EH (cell line): ENCODE data around the gene TTC9.
A peak's percentile ranks its signal among the peaks of the same experiment; 100 is the strongest.

Experiments
- DNase-seq: peaks from one replicate; pipeline ENCODE4 v3.0.0-alpha.2; 2015; ENCODE audit warnings: low read depth

TTC9 gene

GRCh38 chr14:70641548-70642302 is at the start of gene TTC9:
TTC9 (plus strand) TSS chr14:70641916; CDS start chr14:70642130, 214 bp downstream.
- DNase-seq: no peak

- DNase-seq: no peak
Measured at GRCh38 chr14:70594461-70594860, 47.3 kb upstream of the TTC9 start.

- DNase-seq: no peak
Measured at GRCh38 chr14:70595443-70596185, 46.1 kb upstream of the TTC9 start.

DNA sequence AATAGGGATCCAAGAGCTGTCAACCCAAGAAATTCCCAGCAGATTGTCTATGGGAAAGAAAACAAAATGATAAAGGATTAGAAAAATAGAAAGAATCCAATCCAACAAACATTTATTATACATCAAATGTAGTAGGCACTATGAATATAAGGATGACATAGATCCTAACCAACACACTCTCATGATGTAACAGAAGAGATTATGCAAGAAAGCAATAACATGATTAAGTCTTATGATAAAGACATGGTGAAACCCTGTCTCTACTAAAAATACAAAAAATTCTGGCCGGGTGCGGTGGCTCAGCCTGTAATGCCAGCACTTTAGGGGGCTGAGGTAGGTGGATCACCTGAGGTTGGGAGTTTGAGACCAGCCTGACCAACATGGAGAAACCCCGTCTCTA is 44.0 kb upstream of the TTC9 start:
- DNase-seq: no peak

DNA sequence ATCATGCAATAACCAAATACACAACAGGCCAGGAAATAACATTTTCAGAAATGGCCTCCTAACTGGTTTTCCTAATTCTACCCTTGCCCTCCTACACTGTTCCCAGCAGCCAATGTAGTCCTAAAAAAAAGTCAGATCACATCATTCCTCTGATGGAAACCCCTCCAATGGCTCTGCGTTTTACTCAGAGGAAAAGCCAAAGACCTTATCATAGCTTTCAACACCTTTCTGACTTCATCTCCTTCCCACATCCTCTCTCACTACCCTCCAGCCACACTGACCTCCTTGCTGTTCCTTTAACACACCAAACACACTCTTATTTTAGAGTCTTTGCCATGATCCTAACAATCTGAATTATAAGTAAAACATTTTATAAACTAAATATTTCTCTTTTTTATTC is 42.4 kb upstream of the TTC9 start:
- DNase-seq: no peak

GRCh38 chr14:70600382-70601157 is 41.1 kb upstream of the TTC9 start, which contains the start of gene MED6:
MED6 (minus strand) TSS chr14:70600655; CDS start chr14:70600637, 18 bp downstream.
- DNase-seq: peak; percentile 93

- peak; percentile 58 for DNase-seq
Measured at GRCh38 chr14:70601162-70601561, 40.6 kb upstream of the TTC9 start.

GRCh38 chr14:70602254-70602653 is 39.5 kb upstream of the TTC9 start:
- DNase-seq: no peak

DNA sequence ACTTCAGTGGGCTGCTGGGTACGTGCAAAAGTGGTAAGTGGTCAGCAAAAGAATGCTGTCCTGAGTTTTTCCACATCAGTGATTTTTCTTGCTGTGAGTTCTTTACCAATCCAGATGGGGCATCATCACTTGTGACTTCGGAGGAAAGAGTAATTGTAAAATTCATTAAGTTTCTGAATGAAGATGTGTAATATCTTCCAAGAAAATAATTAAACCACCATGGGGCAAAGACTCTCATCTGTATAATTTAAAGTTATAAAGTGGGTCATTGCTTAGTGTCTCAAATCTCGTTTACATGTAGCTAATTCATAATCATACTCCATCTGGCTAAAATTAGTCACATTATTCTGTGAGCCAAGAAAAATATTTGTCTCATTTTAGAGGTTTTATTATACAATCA is 30.5 kb upstream of the TTC9 start:
- no peak for DNase-seq

- no peak for DNase-seq
Measured at GRCh38 chr14:70616646-70617045, 25.1 kb upstream of the TTC9 start.

GRCh38 chr14:70618314-70618713 is 23.4 kb upstream of the TTC9 start:
- no peak for DNase-seq

GRCh38 chr14:70619708-70620107 is 22.0 kb upstream of the TTC9 start:
- DNase-seq: no peak

DNA sequence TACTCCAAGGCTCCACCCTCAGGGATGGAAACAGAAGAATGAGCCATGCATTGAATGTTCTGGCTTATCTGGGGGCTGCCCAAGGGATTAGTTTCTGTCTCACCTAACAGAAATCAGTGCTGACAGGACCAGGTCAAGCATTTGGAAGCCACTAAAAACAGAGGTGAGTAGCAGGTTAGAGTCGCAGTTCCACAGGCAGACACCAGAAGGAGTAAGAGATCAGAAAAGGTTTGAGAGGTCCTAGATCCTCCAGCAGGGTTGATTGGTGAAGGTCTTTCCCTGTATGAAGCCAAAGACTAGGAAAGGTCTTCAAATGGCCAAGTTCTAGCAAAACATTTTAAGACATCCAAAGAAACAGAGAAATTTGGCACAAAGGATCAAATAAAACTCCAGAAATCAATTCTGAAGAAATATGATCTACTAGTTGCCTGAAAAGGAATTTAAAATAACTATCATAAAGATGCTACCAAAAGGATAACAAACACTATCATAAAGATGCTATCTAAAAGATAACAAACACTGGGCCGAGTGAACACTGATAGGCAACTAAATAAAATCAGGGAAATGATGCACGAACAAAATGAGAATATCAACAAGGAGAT is 19.5 kb upstream of the TTC9 start:
- DNase-seq: peak; percentile 51

GRCh38 chr14:70624972-70625371 is 16.7 kb upstream of the TTC9 start:
- no peak for DNase-seq

DNA sequence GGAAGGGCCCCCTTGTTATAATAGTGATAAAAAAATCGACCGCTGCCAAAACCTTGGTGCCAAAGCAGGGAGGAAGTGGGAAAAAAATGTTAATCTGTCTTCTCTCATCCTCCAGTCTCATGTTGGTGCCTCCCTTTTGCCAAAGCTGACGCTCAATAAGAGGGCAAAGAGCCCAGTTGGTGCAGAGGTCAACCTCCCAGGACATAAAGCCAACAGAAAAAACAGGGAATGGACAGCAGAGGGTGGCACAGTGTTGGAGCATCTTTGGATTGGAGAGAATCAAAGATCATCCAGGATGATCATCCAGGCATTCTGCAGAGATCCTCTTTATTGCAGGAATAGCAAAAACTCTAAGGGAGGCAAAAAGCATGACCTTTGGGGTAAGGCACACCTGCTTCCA is 9.8 kb upstream of the TTC9 start:
- no peak for DNase-seq

- DNase-seq: no peak
Measured at GRCh38 chr14:70635971-70636595, 5.6 kb upstream of the TTC9 start.

DNA sequence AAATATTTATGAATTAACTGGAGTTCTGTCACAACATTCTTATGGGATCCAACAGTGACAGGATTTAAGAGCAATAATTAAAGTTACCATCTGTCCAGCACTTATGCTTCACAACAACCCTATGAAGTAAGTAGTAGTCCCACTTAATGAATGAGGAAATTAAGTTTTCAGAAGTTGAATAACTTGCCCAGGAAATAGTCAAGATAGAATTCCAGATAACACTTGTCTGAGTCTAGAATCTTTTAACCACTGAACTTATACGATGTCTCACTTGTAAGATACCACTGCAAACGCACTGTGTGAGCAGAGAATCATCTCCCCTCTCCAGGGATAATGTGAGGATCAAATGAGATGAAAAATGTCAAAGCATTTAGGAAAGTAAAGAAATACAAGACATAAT is 3.3 kb upstream of the TTC9 start:
- no peak for DNase-seq

- no peak for DNase-seq
Measured at GRCh38 chr14:70640938-70641547, 673 bp upstream of the TTC9 start.

DNA sequence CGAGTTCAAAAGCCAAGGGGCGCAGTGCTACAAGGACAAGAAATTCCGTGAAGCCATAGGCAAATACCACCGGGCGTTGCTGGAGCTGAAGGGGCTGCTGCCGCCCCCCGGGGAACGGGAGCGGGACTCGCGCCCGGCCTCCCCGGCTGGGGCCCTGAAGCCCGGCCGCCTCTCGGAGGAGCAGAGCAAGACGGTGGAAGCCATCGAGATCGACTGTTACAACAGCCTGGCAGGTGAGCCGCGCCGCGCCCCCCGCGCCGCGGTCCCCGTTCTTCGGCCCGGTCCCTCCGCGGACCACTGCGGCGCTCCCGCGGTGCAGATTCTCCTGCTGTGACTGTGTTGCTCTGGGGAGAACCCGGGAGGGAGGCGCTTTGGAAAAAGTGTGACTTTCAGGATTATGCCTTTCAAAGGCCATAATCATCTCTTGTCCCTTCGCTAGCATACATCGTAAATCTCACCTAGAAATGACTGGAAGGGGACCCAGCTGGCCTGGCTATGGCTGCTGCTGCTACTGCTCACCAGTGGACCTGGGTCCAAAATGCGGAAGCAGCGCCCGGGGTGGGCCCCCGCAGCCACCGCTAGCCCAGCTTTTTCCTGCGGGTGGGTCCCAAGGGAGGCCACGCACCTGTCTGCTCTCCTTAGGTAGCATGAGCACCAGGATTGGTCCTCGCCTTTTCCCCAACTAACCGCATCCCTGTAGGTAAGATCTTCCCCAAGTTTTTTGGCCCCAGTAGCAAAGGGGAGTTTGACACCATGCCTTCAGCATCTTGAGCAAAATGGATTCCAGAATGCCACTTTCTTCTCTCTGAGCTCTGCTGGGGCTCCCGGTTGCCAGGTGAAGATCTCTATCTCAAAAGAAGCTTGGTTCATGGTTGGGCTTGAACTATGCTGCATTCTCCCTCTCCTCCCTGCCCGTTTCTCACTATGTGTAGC is 853 bp downstream of the TTC9 start:
- DNase-seq: no peak

GRCh38 chr14:70643967-70644366 is 2.3 kb downstream of the TTC9 start:
- no peak for DNase-seq
